Adipose tissue (tissue), 3 donors: ENCODE data around the gene TUFT1. TPM values are rescaled to one million over a fixed set of nuclear protein-coding genes. Genes with fewer than 3 reads are reported as not detected.
"Not testable (repeated sequence)": the region's sequence is repeated elsewhere in the genome, so short reads cannot be mapped to it uniquely, and the experiment has no call there.

Source experiments
- H3K27ac ChIP-seq: one replicate; pipeline ENCODE4 v1.5.1; 2013; ENCODE audit warnings: low read depth, low read length
- WGBS, 3 donors: extraction: QIAGEN DNeasy Blood & Tissue Kit; methylation state at CpG; one replicate each; pipeline ENCODE4 v1.1.7; 2013; 5-methylcytosine and 5-hydroxymethylcytosine counted together
- polyA plus RNA-seq, 3 donors: library from polyadenylated mRNA; stranded (reverse); fragments of 200-250 nt; gene quantifications; one replicate each; pipeline ENCODE4 v1.2.3, GENCODE V29; 2013
- donor health status: healthy with polysubstance abuse.
- donor health status: Bipolar disorder and iron deficiency.
- donor health status: healthy.

TUFT1 gene
- polyA plus RNA-seq, 3 donors, result 4.2 to 13.3 (median 4.2) TPM

DNA sequence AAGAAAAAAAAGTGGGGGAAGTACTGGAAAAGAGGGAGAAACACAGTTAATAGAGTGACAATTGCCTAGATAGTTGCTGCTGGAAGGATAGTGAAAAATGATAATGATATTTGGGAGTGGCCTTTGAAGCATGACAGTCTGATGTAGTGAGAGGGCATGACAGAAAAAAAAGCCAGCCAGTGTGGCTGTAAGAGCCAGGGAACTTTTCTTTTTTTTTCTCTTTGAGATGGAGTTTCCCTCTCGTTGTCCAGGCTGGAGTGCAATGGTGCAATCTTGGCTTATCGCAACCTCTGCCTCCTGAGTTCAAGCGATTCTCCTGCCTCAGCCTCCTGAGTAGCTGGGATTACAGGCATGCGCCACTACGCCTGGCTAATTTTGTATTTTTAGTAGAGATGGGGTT, 62.4 kb downstream of the TUFT1 start:
- WGBS, 3 donors, result 62 to 85% (median 72%) methylated on average over 4 to 5 of the region's 5 CpGs
- H3K27ac ChIP-seq, result not testable (repeated sequence)

DNA sequence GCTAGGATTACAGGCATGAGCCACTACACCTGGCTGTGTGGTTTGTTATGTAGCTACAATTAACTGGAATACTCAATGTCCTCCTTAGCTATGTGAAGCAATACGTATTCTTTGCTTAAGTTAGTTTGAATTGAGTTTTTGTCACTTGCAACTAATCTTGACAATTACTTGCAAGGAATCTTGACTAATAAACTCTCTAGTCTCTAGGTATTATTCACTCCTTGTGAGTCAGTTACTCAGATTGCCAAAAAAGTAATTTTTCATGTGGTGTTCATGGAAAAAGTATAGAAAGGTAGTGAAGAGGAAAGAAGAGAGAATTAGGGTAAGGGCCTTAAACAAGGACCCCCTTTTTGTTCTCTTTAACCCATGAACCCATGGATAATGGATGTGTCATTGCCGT, 64.2 kb downstream of the TUFT1 start:
- 55 to 73% (median 73%) methylated on average over 2 of the region's 2 CpGs for WGBS, 3 donors
- H3K27ac ChIP-seq, result no peak overlapping the region

DNA sequence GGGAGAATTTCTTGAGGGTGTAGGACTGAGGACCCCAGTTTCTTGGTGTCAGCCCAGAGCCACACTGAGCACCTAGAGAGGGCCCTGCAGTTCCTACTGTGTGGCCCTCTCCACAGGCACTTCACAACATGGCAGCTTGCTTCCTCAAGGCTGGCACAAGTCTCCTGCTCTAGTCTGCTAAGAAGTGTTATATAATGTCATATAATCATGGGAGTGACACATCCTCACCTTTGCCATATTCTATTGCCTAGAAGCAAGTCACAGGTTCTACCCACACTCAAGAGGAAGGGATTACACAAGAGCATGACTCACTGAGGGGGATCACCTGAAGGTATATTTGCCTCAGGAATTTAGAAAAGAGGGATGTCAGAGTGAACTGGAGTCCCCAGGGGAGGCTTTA, 66.3 kb downstream of the TUFT1 start:
- H3K27ac ChIP-seq, result no peak overlapping the region

DNA sequence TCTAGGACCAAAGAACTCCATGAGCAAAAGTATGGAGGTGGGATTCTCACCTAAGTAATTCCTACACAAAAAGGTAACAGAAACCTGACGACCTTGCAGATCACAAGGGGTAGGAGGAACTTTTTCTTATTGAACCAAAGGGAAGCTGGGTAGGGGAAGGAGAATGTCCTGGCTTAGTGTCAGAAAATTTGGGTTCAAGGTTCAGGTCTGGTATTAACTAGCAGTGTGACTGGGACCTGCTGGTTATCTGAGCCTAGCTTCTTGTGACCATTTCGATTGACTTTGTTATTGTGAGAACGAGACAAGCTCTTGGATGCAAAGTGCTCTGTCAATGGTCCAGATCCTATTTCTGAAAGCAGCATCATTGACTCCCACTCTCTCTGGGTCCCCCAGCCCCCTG, 66.7 kb downstream of the TUFT1 start:
- H3K27ac ChIP-seq, result no peak overlapping the region
- 38 to 78% (median 74%) methylated on average over 3 of the region's 3 CpGs for WGBS, 3 donors

DNA sequence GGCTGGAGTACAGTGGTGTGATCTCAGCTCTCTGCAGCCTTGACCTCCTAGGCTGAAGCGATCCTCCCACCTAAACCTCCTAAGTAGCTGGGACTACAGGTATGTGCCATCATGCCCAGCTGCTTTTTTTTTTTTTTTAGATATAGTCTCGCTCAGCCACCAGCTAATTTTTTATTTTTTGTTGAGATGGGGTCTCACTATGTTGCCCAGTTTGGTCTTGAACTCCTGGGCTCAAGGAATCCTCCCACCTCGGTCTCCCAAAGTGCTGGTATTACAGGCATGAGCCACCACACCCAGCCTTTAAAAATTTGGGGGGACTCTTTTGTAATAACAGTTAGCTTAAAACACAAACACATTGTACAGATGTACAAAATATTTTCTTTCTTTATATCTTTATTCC, 70.0 kb downstream of the TUFT1 start:
- H3K27ac ChIP-seq, result no peak overlapping the region

DNA sequence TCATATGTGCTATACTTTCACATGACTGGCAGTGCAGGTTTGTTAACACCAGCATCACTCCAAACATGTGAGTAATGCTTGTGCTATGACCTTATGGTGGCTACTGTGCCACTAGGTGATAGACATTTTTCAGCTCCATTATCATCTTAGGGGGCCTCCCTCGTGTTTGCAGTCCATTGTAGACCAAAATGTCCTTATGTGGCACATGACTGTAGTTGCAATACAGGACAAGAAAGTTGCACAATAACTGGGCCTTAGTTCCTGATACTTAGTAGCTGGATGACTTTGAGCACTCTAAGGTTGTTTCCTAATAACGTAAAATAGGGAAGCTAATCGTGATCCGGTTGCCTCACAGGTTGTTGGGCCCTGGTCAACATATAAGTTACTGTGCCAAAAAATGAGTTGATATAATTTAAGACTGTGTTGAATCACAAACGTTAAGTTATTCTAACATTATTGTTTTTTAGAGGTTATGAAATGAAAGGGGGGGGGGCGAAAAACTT, 71.2 kb downstream of the TUFT1 start:
- WGBS, 3 donors, result 6 to 7% (median 6%) methylated on average over 6 of the region's 6 CpGs

More for the DNA sequence above, 70.0 kb downstream of the TUFT1 start:
- WGBS, 3 donors, result 88 to 93% (median 88%) methylated on average over 3 of the region's 3 CpGs

DNA sequence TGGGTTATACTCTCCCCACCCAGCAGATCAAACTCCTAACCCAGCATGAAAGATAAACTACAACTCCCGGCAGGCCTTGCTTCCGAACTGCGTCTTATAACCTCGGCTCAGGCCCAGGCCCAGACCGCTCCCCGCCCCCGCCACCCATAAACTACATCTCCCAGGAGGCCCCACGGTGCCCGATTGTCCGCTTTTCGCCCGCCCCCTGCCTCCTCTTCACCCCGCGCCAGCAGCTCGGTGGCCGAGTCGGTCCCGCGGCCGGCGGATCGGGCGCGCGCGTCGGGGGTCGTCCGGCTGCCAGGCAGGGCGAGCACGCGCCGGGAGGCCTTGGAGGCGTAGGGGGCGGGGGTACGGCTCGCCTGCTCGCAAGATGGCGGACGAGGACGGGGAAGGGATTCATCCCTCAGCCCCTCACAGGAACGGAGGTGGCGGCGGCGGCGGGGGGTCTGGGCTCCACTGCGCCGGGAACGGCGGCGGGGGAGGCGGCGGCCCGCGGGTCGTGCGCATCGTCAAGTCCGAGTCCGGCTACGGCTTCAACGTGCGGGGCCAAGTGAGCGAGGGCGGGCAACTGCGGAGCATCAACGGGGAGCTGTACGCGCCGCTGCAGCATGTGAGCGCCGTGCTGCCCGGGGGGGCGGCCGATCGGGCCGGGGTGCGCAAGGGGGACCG, 71.9 kb downstream of the TUFT1 start, which contains the start of gene SNX27:
SNX27 (plus strand) TSS at position 219 of the 669 bp plus-strand sequence; CDS start at position 371, 152 bp downstream.
- peak within 1 kb of the TSS; percentile 96 for H3K27ac ChIP-seq
- 0 to 1% (median 0%) methylated on average over 59 to 79 of the region's 79 CpGs for WGBS, 3 donors

More for the DNA sequence above, 71.2 kb downstream of the TUFT1 start:
- peak overlapping the region; percentile 96 for H3K27ac ChIP-seq

DNA sequence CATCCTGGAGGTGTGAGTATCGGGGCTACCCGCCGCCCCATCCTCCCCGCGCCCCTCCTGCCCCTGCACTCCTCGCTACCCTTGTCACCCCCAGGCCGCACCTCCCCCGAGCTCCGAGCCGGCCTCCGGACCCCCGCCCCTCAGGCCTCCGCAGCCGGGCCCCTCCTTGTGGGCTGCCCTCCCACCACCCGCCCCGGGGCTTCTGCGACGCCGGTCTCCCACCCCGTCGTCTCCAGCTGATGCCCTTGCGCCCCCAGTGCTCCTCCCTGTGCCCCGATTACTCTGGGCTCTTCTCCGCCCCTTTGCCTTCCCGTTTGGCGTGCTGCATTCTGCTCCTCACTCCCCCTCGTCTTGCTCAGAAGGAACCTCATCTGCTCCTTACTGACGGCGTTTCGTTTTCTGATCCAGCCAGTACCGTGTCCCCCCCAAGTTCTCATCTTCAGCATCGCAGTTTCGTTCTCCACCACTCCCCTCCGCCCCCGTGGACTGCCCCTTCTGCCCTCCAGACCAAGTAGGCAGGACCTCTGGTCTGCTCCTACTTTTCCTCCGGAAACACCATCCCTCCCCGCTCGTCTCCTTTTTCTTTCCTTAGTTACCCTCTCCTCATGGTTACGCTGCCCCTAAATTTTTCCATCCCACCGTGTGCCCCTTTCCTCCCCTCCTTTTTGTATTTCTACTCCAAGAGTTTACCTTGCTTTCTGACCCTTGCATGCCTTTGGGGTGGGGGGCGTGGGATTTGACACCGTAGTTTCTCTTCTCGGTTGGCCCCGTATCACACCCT, 72.6 kb downstream of the TUFT1 start:
- 1 to 4% (median 1%) methylated on average over 36 to 44 of the region's 44 CpGs for WGBS, 3 donors
- no peak overlapping the region for H3K27ac ChIP-seq

DNA sequence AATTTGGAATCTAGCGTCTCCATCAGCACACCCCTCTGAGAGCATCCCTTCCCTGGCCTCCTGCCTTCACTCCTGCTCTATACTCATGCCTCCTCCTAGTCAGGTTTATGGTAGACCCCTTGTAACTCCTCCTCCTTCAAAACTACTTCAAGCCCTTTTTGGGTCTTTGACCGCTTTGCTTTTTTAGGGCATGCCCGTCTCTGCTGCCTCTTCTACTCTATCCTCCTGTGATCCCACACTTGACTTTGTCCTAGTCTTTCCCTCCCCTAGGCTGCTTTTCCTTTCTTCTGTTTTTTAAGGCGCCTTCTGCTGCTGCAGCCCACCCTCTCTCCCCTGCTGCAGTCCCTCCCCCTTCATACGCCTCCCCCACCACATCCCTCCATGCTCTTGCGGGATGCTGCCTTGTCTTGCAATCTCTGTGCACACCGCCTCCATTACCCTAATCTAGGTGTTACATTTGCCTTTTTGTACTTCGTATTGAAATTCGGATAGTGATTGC, 73.2 kb downstream of the TUFT1 start:
- 41 to 56% (median 44%) methylated on average over 9 of the region's 9 CpGs for WGBS, 3 donors
- no peak overlapping the region for H3K27ac ChIP-seq

DNA sequence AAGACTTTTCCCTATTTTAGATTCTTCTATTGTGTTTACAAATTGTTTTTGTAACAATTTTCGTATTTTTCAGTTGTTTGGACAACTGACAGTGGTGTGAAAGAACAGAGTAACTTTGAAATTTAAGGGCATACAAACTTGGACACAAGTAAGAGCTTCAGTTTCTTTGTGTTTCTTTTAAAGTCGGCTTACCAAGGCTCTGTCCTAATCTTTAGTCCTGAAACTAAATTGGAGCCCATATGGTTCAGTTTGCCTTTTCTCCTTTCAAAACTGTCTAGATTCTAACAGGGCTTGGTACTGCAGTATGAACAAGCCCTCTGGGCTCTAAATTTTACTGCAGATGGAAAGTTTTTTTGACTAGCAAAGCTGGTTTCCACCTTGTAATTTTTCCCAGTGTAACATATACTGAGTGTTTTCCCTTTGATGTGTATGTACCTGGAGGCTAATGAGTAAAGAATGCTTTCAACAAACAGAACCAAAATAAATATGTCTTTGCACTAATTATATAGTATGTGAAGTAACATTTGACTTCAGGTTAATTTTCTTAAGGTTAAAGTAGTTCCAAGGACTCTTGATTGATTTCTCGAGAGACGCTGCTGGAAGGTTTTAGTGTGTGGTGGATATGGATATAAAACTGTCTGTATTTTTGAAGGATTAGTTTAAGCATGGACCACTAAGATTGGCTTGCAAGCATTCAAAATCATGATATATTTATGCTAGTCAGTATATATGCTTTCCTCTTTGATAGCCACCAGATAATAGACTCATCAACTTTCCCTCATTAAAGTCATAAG, 75.8 kb downstream of the TUFT1 start:
- H3K27ac ChIP-seq, result no peak overlapping the region
- 69 to 92% (median 89%) methylated on average over 4 of the region's 4 CpGs for WGBS, 3 donors

DNA sequence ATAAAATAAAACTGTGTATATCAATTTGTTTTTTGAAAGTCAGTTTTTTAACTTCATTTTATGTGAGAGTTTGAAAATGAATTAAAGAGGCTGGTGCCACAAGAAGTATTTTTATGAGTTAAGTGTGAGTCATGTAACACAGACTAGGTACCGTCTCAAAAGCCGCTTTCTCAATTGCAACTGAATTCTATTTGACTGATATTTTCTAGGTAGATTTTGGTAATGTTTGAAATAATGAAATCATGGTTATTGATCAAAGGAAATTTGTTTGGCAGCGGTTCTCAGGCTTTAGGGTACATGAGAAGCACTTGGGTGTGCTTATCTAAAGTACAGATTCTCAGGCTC, 76.4 kb downstream of the TUFT1 start:
- H3K27ac ChIP-seq, result no peak overlapping the region
- WGBS, 3 donors, result 88 to 92% (median 91%) methylated on average over 3 of the region's 3 CpGs

DNA sequence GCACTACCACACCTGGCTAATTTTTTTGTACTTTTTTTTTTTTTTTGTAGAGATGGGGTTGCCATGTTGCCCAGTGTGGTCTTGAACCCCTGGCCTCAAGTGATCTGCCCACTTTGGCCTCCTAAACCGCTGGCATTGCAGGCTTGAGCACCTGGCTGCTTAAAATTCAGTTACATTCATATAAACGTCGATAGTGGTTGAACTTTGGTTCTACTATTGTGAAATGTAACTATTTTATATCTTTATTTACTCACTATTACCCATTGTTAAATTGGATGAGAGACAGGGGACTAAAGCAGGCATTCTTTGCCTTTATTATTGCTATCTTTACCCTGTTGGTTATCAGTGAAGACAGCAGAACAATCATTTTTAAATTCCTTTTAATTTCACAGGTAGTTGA, 77.9 kb downstream of the TUFT1 start:
- H3K27ac ChIP-seq, result no peak overlapping the region
- WGBS, 3 donors, result 47 to 82% (median 77%) methylated on average over 3 of the region's 3 CpGs

DNA sequence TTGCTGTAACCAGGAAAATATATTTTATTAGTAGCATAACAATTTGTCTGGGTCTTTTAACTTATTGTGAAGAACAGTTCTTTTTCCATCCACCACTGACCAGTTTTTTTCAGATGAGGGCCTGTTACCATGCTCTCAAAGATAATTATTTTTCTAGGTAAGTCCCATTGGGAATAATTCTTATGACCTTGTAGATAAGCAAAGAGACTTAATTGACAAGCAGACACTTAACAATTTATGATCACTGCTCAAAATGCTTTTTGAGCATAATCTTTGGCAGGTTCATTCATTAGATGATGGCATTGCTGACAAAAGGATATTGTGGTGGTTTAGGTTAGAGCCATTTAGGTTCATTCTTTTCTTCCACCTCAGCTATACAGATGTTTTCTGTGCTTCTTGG, 78.4 kb downstream of the TUFT1 start:
- H3K27ac ChIP-seq, result no peak overlapping the region

DNA sequence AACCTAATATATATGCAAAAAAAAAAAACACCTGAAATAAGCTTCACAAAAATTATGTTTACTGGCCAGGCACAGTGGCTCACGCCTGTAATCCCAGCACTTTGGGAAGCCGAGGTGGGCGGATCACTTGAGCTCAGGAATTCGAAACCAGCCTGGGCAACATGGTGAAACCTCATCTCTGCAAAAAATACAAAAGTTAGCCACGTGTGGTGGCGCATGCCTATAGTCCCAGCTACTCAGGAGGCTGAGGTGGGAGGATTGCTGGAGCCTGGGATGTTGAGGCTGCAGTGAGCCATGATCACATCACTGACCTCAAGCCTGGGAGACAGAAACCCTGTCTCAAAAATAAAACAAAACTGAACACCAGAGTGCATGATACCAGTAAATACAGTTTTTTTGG, 78.9 kb downstream of the TUFT1 start:
- H3K27ac ChIP-seq, result not testable (repeated sequence)
- WGBS, 3 donors, result 85 to 90% (median 87%) methylated on average over 6 of the region's 6 CpGs

DNA sequence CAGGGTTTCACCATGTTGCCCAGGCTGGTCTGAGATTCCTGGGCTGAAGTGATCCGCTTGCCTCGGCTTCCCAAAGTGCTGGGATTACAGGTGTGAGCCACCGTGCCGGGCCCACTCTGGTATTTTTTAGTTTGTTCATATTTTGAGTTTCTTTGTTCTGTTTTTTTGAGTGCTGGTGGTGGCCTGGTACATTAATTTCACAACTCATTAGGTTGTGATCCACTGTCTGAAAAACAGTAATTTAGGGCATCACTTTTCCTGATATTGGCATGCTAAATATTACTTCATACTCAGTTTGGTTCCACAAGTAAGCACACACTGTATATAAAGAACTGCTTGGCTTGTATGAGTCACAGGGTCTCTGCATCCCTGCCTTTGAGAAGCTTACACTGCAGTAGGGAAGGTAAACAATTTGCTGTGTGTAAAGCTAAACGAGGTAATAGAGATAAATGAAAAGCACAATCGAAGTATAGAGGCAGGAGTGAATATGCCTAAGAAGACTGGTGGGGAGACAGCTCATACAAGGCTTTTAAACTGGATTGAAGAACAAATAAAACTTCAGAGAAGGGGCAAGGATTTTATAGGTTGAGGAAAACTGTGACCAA, 79.5 kb downstream of the TUFT1 start:
- WGBS, 3 donors, result 69 to 81% (median 80%) methylated on average over 6 of the region's 6 CpGs
- no peak overlapping the region for H3K27ac ChIP-seq

DNA sequence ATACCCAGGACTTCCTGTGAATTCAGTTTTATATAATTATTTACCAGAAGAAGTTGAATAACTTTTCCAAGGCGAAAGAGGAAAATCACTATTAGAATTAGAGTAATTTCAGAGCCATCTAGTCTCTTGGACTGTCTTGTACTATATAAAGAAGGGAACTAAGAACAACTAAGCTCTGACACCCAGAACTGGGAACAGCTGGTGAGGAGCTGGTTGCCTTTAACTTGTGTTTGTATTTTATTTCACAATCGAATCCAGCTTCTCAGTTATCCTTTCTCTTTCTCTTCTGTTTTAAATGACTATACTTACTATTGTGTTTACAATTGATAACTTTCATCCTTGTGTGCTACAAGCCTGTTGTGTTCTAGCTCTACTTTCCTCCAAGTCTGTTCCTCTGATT, 80.2 kb downstream of the TUFT1 start:
- no peak overlapping the region for H3K27ac ChIP-seq

DNA sequence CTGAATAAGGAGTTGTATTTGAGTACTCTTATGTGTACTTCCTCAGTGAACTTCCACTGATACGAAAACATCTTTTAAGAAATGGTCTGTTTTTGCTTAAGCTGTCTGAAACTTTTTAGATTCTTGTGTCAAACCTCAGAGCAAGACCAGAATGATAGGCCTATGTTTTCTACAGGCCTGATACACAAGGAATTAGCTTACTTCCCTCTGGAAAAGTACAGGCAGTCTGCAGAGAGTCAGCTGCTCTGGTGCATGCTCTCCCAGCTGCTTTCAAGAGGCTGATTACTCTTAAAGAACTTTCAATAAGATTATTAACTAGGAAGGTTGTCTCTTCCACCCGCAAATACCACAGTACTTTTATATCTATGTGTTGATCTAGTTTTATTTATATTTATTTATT, 81.2 kb downstream of the TUFT1 start:
- H3K27ac ChIP-seq, result no peak overlapping the region
- WGBS, 3 donors, result 54 to 60% (median 60%) methylated on average over 2 of the region's 2 CpGs

More for the DNA sequence above, 80.2 kb downstream of the TUFT1 start:
- 49 to 55% (median 51%) methylated on average over 2 of the region's 2 CpGs for WGBS, 3 donors

DNA sequence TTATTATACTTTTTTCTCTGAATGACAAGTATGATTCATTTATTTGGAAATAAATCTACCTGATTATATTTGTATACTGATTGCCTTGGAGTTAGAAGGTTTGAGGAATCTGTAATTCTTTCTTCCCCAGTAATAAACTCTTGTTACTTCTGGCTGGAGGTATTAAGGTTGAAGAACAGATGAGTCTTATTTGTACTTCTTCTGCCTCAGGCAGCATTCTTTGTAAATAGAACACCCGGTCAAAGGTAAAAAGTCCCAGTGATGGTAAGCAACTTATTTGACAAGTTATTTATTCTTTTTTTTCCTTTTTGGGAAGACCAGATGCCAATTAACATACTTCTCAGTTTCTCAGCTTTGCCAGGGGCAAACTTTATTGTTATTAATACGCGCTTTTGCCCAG, 84.7 kb downstream of the TUFT1 start:
- no peak overlapping the region for H3K27ac ChIP-seq
- WGBS, 3 donors, result 89 to 98% (median 95%) methylated on average over 3 of the region's 3 CpGs
